ENCODE measurements around the gene FBLN5.

The FBLN5 gene

DNA sequence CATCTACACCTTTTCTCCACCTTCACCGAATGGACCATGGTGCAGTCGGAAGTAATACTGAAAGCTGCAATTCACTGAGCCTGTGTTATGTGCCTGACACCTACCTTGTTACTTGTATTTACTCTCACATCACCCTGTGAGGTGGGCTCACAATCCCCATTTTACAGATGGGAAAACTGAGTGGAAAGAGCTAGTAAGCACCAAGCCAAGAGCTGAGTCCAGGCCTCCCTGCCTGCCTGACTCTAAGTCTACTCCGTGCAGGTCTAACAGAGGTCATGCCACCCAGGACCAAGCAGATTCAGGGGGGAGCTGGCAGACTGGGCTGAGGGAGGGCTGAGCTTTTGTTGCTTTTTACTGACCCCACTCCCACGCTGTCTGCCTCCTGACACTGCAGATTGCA lies 51.1 kb downstream of the FBLN5 start:
- Histone ChIP-seq H3K27ac (ENCODE audit: low read depth, low read length, poor library complexity, severe bottlenecking) (no peak overlapping the region), H3F3A (ENCODE audit: insufficient read depth, low read length) (no peaks in the 10 kb centered on the region), H3K36me3 (ENCODE audit: insufficient read depth, low read length) (no peaks in the 10 kb centered on the region), H3K79me2 (ENCODE audit: insufficient read depth, low read length) (no peaks in the 10 kb centered on the region), H3K9me2 (ENCODE audit: low read depth, low read length) (no peaks in the 10 kb centered on the region), H3K4me3 (ENCODE audit: low read depth, low read length, poor library complexity, severe bottlenecking) (no peak overlapping the region), H3K9ac (ENCODE audit: low read length) (no peak overlapping the region), H3K27me3 (ENCODE audit: insufficient read depth, low read length) (no peaks in the 10 kb centered on the region), H3K9me3 (ENCODE audit: low read length) (no peaks in the 10 kb centered on the region), H3K4me2 (ENCODE audit: low read length) (no peak overlapping the region), H2AFZ (ENCODE audit: low read length) (no peak overlapping the region), H3K4me1 (ENCODE audit: insufficient read depth, low read length, severe bottlenecking) (peaks cover 10% of the 10 kb centered on the region), H4K20me1 (ENCODE audit: insufficient read depth, low read length) (no peaks in the 10 kb centered on the region)
- TF ChIP-seq, protein P1, sequence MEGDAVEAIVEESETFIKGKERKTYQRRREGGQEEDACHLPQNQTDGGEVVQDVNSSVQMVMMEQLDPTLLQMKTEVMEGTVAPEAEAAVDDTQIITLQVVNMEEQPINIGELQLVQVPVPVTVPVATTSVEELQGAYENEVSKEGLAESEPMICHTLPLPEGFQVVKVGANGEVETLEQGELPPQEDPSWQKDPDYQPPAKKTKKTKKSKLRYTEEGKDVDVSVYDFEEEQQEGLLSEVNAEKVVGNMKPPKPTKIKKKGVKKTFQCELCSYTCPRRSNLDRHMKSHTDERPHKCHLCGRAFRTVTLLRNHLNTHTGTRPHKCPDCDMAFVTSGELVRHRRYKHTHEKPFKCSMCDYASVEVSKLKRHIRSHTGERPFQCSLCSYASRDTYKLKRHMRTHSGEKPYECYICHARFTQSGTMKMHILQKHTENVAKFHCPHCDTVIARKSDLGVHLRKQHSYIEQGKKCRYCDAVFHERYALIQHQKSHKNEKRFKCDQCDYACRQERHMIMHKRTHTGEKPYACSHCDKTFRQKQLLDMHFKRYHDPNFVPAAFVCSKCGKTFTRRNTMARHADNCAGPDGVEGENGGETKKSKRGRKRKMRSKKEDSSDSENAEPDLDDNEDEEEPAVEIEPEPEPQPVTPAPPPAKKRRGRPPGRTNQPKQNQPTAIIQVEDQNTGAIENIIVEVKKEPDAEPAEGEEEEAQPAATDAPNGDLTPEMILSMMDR (IDR thresholded peaks at IDR 0.05; ENCODE audit: low read length) = no peak
- no peak for TF ChIP-seq EZH2 (IDR thresholded peaks at IDR 0.05; ENCODE audit: borderline replicate concordance, low read length)

DNA sequence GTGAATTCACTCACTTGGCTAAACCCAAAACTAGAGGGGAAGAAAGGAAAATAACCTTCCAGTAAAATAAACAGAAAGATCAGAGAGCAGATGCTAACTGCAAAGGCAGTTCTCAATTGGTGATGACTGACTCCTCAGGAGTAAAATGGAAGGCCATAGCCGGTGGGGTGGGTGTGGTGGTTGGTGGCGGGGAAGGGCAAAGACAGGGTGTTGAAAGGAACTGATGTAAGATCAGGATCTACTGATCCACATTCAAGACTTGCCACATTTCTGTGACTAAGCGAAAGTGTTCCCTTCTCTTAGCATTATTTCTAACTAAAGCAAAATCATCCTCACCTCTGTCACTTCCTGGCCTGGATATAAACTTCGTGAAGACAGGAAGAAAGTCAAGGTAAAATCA lies 53.8 kb downstream of the FBLN5 start:
- TF ChIP-seq, protein P1 (IDR thresholded peaks at IDR 0.05; ENCODE audit: low read length) = no peak
- TF ChIP-seq EZH2 (IDR thresholded peaks at IDR 0.05; ENCODE audit: borderline replicate concordance, low read length) = no peak
- Histone ChIP-seq H3K9me3 (ENCODE audit: low read length) (no peaks in the 10 kb centered on the region), H4K20me1 (ENCODE audit: insufficient read depth, low read length) (no peaks in the 10 kb centered on the region), H3K9ac (ENCODE audit: low read length) (no peak overlapping the region), H3K79me2 (ENCODE audit: insufficient read depth, low read length) (no peaks in the 10 kb centered on the region), H3F3A (ENCODE audit: insufficient read depth, low read length) (no peaks in the 10 kb centered on the region), H2AFZ (ENCODE audit: low read length) (no peak overlapping the region), H3K36me3 (ENCODE audit: insufficient read depth, low read length) (no peaks in the 10 kb centered on the region), H3K4me3 (ENCODE audit: low read depth, low read length, poor library complexity, severe bottlenecking) (no peak overlapping the region), H3K27ac (ENCODE audit: low read depth, low read length, poor library complexity, severe bottlenecking) (no peak overlapping the region), H3K27me3 (ENCODE audit: insufficient read depth, low read length) (no peaks in the 10 kb centered on the region), H3K9me2 (ENCODE audit: low read depth, low read length) (no peaks in the 10 kb centered on the region), H3K4me2 (ENCODE audit: low read length) (no peak overlapping the region), H3K4me1 (ENCODE audit: insufficient read depth, low read length, severe bottlenecking) (peaks cover 21% of the 10 kb centered on the region)

DNA sequence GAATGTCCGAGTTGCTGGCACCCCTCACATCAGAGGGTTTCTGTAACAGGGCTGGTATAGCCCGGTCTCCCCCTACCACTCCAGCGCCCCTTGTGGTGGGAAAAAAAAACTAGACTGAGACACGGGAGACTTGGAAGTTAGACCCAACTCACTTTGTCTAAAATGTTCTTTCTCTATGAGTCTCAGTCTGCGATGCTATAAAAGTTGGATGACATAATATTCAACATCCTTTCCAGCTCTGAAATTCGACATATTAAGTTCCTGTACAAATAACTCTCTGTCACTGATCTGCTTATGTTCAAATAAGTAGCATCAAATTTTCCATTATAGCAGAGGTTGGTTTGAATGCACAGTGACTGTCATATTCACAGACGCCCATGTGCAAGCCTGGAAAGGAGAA lies 54.5 kb downstream of the FBLN5 start:
- H3K9ac ChIP-seq (ENCODE audit: low read length) = no peak overlapping the region
- H3F3A ChIP-seq (ENCODE audit: insufficient read depth, low read length) = no peaks in the 10 kb centered on the region
- peak overlapping the region; percentile 4 for H3K27ac ChIP-seq (ENCODE audit: low read depth, low read length, poor library complexity, severe bottlenecking)
- H3K4me2 ChIP-seq (ENCODE audit: low read length) = 0 out of 2 replicates have a peak overlapping the region, but pooled peaks have one; percentile 11
- no peak overlapping the region for H2AFZ ChIP-seq (ENCODE audit: low read length)
- no peaks in the 10 kb centered on the region for H3K79me2 ChIP-seq (ENCODE audit: insufficient read depth, low read length)
- no peak overlapping the region for H3K4me3 ChIP-seq (ENCODE audit: low read depth, low read length, poor library complexity, severe bottlenecking)
- no peaks in the 10 kb centered on the region for H3K36me3 ChIP-seq (ENCODE audit: insufficient read depth, low read length)
- H3K9me2 ChIP-seq (ENCODE audit: low read depth, low read length) = no peaks in the 10 kb centered on the region
- TF ChIP-seq, protein P1 (IDR thresholded peaks at IDR 0.05; ENCODE audit: low read length) = peak; percentile 88
- no peak for TF ChIP-seq EZH2 (IDR thresholded peaks at IDR 0.05; ENCODE audit: borderline replicate concordance, low read length)
- H3K9me3 ChIP-seq (ENCODE audit: low read length) = no peaks in the 10 kb centered on the region
- H3K27me3 ChIP-seq (ENCODE audit: insufficient read depth, low read length) = no peaks in the 10 kb centered on the region
- H4K20me1 ChIP-seq (ENCODE audit: insufficient read depth, low read length) = no peaks in the 10 kb centered on the region
- H3K4me1 ChIP-seq (ENCODE audit: insufficient read depth, low read length, severe bottlenecking) = peaks cover 21% of the 10 kb centered on the region

All from OCI-LY1 (cell line).